SK-N-SH (cell line): ENCODE results near the gene MYO19. TPM values are rescaled to one million over a fixed set of nuclear protein-coding genes. Genes with fewer than 3 reads are reported as not detected.

Source experiments
- CTCF ChIA-PET: fragments of 300-600, 350-600 bp; formaldehyde crosslinking; extraction: SDS; loops from one replicate; lab custom pipeline; 2021; lab: Yijun Ruan, JAX
- POLR2A ChIA-PET: fragments of 350-600 bp; sonication (Branson Sonifier 250); formaldehyde crosslinking; extraction: SDS; loops from one replicate; lab custom pipeline; 2020; ENCODE audit warnings: antibody characterized with exemption, inconsistent platforms; lab: Yijun Ruan, JAX
- DNase-seq: peaks from one replicate; pipeline ENCODE4 v3.0.0; 2012
- H2AFZ ChIP-seq: fragments of 200-600 bp; sonication (generic); 2 replicates; pipeline ENCODE4 v1.8.1; 2016; ENCODE audit warnings: antibody characterized with exemption, mild to moderate bottlenecking, low read depth
- H3F3A ChIP-seq: fragments of 200-600 bp; sonication (generic); replicated peaks from 2 replicates; pipeline ENCODE3; 2016; ENCODE audit warnings: antibody characterized with exemption, mild to moderate bottlenecking; ENCODE audit not compliant: insufficient read depth
- H3K27ac ChIP-seq, 2 experiments: fragments of 200-500 bp in 1 of 2; fragments of 200-600 bp in 1 of 2; sonication (Bioruptor generic) in 1 of 2; sonication (generic), shearing (Covaris generic) in 1 of 2; 2 replicates each; pipeline versions ENCODE4 v1.5.1 to v1.6.1; 2014 to 2016; ENCODE audit warnings: low read depth in 2 of 2, inconsistent platforms in 1 of 2, low read length in 1 of 2, mild to moderate bottlenecking in 1 of 2, mixed read lengths in 1 of 2
- H3K27me3 ChIP-seq: fragments of 200-600 bp; sonication (generic), shearing (Covaris generic); 2 replicates; pipeline ENCODE4 v1.6.1; 2016; ENCODE audit warnings: mixed run types; ENCODE audit not compliant: insufficient read depth
- H3K36me3 ChIP-seq, 2 experiments: fragments of 200-500 bp in 1 of 2; fragments of 200-600 bp in 1 of 2; sonication (Bioruptor generic) in 1 of 2; sonication (generic) in 1 of 2; replicated peaks in 1 of 2; 2 replicates each; pipeline versions ENCODE3 to v1.5.1; 2014 to 2016; ENCODE audit warnings: low read length in 1 of 2, mild to moderate bottlenecking in 1 of 2; ENCODE audit not compliant: insufficient read depth in 2 of 2, control insufficient read depth in 1 of 2
- H3K4me1 ChIP-seq, 2 experiments: fragments of 200-500 bp in 1 of 2; fragments of 200-600 bp in 1 of 2; sonication (Bioruptor generic) in 1 of 2; sonication (generic), shearing (Covaris generic) in 1 of 2; 2 replicates each; pipeline versions ENCODE4 v1.5.1 to v1.6.1; 2014 to 2016; ENCODE audit warnings: low read depth in 1 of 2, low read length in 1 of 2, mixed run types in 1 of 2; ENCODE audit not compliant: insufficient read depth in 2 of 2, control insufficient read depth in 1 of 2
- H3K4me2 ChIP-seq: fragments of 200-600 bp; sonication (generic), shearing (Covaris generic); 2 replicates; pipeline ENCODE4 v1.6.1; 2017; ENCODE audit warnings: mixed run types
- H3K4me3 ChIP-seq, 2 experiments: fragments of 200-500 bp in 1 of 2; fragments of 200-600 bp in 1 of 2; sonication (Bioruptor generic) in 1 of 2; sonication (generic), shearing (Covaris generic) in 1 of 2; 2 replicates each; pipeline versions ENCODE4 v1.5.1 to v1.8.1; 2014 to 2016; ENCODE audit warnings: low read depth in 2 of 2, inconsistent platforms in 1 of 2, low read length in 1 of 2, mild to moderate bottlenecking in 1 of 2, mixed read lengths in 1 of 2, moderate library complexity in 1 of 2
- H3K79me2 ChIP-seq: fragments of 200-600 bp; sonication (generic); 2 replicates; pipeline ENCODE4 v1.8.1; 2017; ENCODE audit warnings: mild to moderate bottlenecking; ENCODE audit not compliant: insufficient read depth
- H3K9ac ChIP-seq: fragments of 200-600 bp; sonication (generic); 2 replicates; pipeline ENCODE4 v1.6.1; 2017; ENCODE audit warnings: mixed run types
- H3K9me2 ChIP-seq: fragments of 200-600 bp; sonication (generic); 2 replicates; pipeline ENCODE4 v1.6.1; 2017; ENCODE audit warnings: mixed run types
- H3K9me3 ChIP-seq: fragments of 200-600 bp; sonication (generic); 2 replicates; pipeline ENCODE4 v1.6.1; 2017; ENCODE audit warnings: mixed run types, mild to moderate bottlenecking, moderate library complexity
- H4K20me1 ChIP-seq: fragments of 200-600 bp; sonication (generic); 2 replicates; pipeline ENCODE4 v1.6.1; 2017; ENCODE audit warnings: mild to moderate bottlenecking, mixed run types; ENCODE audit not compliant: insufficient read depth
- CHD2 ChIP-seq: fragments of 150-350 bp; IDR thresholded peaks from 2 replicates; pipeline ENCODE4 v1.6.1; 2018; ENCODE audit warnings: low read length; ENCODE audit not compliant: partially characterized antibody
- EZH2phosphoT487 ChIP-seq: fragments of 200-600 bp; sonication (generic); IDR thresholded peaks from 2 replicates; pipeline ENCODE4 v1.6.1; 2017; ENCODE audit warnings: low read depth, mixed run types, mild to moderate bottlenecking, antibody characterized with exemption, moderate library complexity, borderline replicate concordance
- FOXM1 ChIP-seq: IDR thresholded peaks from 2 replicates; pipeline ENCODE4 v1.4.0; 2012; ENCODE audit warnings: low read depth, mild to moderate bottlenecking
- GATA2 ChIP-seq: sonication (generic); formaldehyde crosslinking; IDR thresholded peaks from 2 replicates; pipeline ENCODE4 v1.5.0; 2020; ENCODE audit warnings: mild to moderate bottlenecking, missing genetic modification reagents
- JUND ChIP-seq: IDR thresholded peaks from 2 replicates; pipeline ENCODE4 v1.4.0; 2012
- NFIC ChIP-seq: IDR thresholded peaks from 2 replicates; pipeline ENCODE4 v1.4.0; 2012; ENCODE audit warnings: borderline replicate concordance
- POLR2AphosphoS5 ChIP-seq: IDR thresholded peaks from 2 replicates; pipeline ENCODE4 v1.6.1; 2012; ENCODE audit warnings: low read depth, low read length
- RAD21 ChIP-seq: IDR thresholded peaks from 2 replicates; pipeline ENCODE4 v1.6.1; 2012; ENCODE audit warnings: mild to moderate bottlenecking, low read length
- RCOR1 ChIP-seq: fragments of 150-350 bp; IDR thresholded peaks from 2 replicates; pipeline ENCODE4 v1.6.1; 2017; ENCODE audit warnings: antibody characterized with exemption, low read length
- RFX5 ChIP-seq: IDR thresholded peaks from 2 replicates; pipeline ENCODE4 v1.6.1; 2012; ENCODE audit warnings: mild to moderate bottlenecking, improper control_type of control experiment, low read length
- SIN3A ChIP-seq: IDR thresholded peaks from 2 replicates; pipeline ENCODE4 v1.6.1; 2012; ENCODE audit warnings: low read depth, mild to moderate bottlenecking, low read length, moderate library complexity, borderline replicate concordance
- SMC3 ChIP-seq: IDR thresholded peaks from 2 replicates; pipeline ENCODE4 v1.6.1; 2012; ENCODE audit warnings: low read depth, low read length, improper control_type of control experiment
- TAF1 ChIP-seq: IDR thresholded peaks from 2 replicates; pipeline ENCODE4 v1.6.1; 2012; ENCODE audit warnings: low read depth, mild to moderate bottlenecking, low read length, moderate library complexity, borderline replicate concordance
- TEAD4 ChIP-seq: IDR thresholded peaks from 2 replicates; pipeline ENCODE4 v1.4.0; 2012; ENCODE audit warnings: mild to moderate bottlenecking, borderline replicate concordance; ENCODE audit not compliant: insufficient read depth
- YY1 ChIP-seq: IDR thresholded peaks from 2 replicates; pipeline ENCODE4 v1.4.0; 2012; ENCODE audit warnings: low read depth, mild to moderate bottlenecking
- WGBS: methylation state at CpG from one replicate; pipeline ENCODE4 v1.1.6; 2017; ENCODE audit warnings: low lambda C conversion rate; 5-methylcytosine and 5-hydroxymethylcytosine counted together
- polyA plus RNA-seq, 3 experiments: library from polyadenylated mRNA; depleted of rRNA; stranded (reverse); fragments of >200 nt; gene quantifications; 2 replicates each; pipeline ENCODE4 v1.2.3, GENCODE V29; 2012
- TF ChIP-seq, protein P1 (sequence below): fragments of 200-600 bp; sonication (generic); IDR thresholded peaks from 2 replicates; pipeline ENCODE4 v1.6.1; 2017; ENCODE audit warnings: antibody characterized with exemption, mild to moderate bottlenecking, moderate library complexity
- TF ChIP-seq, protein P2 (sequence below): fragments of 150-350 bp; IDR thresholded peaks from 2 replicates; pipeline ENCODE4 v1.6.1; 2016; ENCODE audit warnings: mild to moderate bottlenecking, low read depth, low read length
- TF ChIP-seq, protein P3 (sequence below): IDR thresholded peaks from 2 replicates; pipeline ENCODE4 v1.4.0; 2012; ENCODE audit warnings: low read depth, borderline replicate concordance
- TF ChIP-seq, protein P4 (sequence below): IDR thresholded peaks from 2 replicates; pipeline ENCODE4 v1.4.0; 2012; ENCODE audit warnings: low read depth
- TF ChIP-seq, protein P5 (sequence below): IDR thresholded peaks from 2 replicates; pipeline ENCODE4; 2012

Gene MYO19, protein sequence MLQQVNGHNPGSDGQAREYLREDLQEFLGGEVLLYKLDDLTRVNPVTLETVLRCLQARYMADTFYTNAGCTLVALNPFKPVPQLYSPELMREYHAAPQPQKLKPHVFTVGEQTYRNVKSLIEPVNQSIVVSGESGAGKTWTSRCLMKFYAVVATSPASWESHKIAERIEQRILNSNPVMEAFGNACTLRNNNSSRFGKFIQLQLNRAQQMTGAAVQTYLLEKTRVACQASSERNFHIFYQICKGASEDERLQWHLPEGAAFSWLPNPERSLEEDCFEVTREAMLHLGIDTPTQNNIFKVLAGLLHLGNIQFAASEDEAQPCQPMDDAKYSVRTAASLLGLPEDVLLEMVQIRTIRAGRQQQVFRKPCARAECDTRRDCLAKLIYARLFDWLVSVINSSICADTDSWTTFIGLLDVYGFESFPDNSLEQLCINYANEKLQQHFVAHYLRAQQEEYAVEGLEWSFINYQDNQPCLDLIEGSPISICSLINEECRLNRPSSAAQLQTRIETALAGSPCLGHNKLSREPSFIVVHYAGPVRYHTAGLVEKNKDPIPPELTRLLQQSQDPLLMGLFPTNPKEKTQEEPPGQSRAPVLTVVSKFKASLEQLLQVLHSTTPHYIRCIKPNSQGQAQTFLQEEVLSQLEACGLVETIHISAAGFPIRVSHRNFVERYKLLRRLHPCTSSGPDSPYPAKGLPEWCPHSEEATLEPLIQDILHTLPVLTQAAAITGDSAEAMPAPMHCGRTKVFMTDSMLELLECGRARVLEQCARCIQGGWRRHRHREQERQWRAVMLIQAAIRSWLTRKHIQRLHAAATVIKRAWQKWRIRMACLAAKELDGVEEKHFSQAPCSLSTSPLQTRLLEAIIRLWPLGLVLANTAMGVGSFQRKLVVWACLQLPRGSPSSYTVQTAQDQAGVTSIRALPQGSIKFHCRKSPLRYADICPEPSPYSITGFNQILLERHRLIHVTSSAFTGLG
- polyA plus RNA-seq (2012; rRNA removed) = 61.6 and 72.4 TPM in 2 replicates
- polyA plus RNA-seq (2012; cell fraction: cytosol; rRNA removed) = 20.3 and 28.5 TPM in 2 replicates
- polyA plus RNA-seq (2012; cell fraction: nucleus; rRNA removed) = 344 and 424 TPM in 2 replicates

DNA sequence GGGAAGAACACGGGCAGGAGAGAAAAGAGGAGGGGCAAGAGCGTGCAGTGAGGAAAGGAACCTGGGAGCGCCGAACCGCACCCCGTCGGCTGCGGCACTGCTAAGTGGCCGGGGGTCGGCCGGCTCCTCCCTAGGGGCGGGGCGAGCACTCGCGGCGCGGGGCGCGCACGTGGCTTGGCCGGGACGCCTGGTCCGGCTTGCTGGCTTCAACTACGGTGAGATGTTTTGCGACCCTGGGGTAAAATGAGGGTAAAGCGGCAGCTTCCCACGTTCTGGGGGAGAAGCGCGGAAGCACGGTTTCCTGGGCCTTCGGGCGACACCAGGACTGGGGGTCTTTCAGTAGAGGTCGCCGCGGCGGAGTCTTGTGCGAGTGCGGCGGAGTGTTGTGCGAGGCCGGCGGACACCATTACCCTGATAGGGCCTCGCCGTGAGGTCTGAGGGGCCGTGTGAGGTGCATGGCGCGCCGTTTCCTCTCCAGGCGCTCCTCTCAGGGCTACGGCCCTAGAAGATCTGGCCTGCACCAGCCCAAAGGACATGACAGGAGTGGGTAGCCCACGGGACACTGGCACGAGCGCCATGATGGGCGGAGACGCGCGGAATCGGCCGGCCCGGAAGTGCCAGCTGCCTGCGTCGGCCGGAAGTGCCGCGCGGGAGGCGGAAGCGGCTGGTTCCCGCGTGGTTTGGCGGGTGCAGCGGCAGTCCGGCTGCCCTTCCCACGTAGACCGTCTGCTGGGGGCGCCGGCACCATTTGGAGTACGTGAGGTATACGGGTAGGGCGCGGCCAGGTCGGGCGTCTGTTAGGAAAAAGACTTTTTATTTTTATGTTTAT is at the start of gene MYO19, which contains the start of gene PIGW:
TSS of gene MYO19 (minus strand) at position 29 of the 829 bp plus-strand sequence. CDS start 2,330 bp downstream, outside the sequence.
TSS of gene PIGW (plus strand) at position 148 of the 829 bp plus-strand sequence. CDS start 2,115 bp downstream, outside the sequence.
- Histone ChIP-seq H3K27me3 (no peaks in the 10 kb centered on the region), H3F3A (peaks cover 27% of the 10 kb centered on the region), H4K20me1 (no peaks in the 10 kb centered on the region), H3K27ac (peak within 1 kb of the TSS; percentile 95 to 96), H3K4me1 (peaks cover 0 to 8% of the 10 kb centered on the region in 2 experiments; a peak in 2 of 4 replicates), H3K4me2 (peak within 1 kb of the TSS; percentile 100), H3K9ac (peak within 1 kb of the TSS; percentile 96), H3K9me2 (no peaks in the 10 kb centered on the region), H3K9me3 (no peaks in the 10 kb centered on the region), H3K36me3 (peaks cover 40 to 41% of the 10 kb centered on the region in 2 experiments), H2AFZ (peak within 1 kb of the TSS; percentile 97), H3K4me3 (peak within 1 kb of the TSS; percentile 87 to 88), H3K79me2 (peaks cover 32% of the 10 kb centered on the region)
- POLR2A ChIA-PET = interaction anchor here (0.6 to 3.2 kb wide), 7 partner anchors 10 to 185 kb away, joined by 3 to 37 read pairs (median 3); partner anchors contain the start of gene GGNBP2
- DNase-seq = peak; percentile 96
- CTCF ChIA-PET = interaction anchor here (0.7 to 2.8 kb wide), 17 partner anchors 8 to 513 kb away, joined by 3 to 16 read pairs (median 4); partner anchors contain the start of genes GGNBP2 and MRM1
- WGBS = 0% methylated on average over 27 of the region's 83 CpGs
- no peak for TF ChIP-seq NFIC
- TF ChIP-seq RAD21 = no peak
- TF ChIP-seq, protein P1, sequence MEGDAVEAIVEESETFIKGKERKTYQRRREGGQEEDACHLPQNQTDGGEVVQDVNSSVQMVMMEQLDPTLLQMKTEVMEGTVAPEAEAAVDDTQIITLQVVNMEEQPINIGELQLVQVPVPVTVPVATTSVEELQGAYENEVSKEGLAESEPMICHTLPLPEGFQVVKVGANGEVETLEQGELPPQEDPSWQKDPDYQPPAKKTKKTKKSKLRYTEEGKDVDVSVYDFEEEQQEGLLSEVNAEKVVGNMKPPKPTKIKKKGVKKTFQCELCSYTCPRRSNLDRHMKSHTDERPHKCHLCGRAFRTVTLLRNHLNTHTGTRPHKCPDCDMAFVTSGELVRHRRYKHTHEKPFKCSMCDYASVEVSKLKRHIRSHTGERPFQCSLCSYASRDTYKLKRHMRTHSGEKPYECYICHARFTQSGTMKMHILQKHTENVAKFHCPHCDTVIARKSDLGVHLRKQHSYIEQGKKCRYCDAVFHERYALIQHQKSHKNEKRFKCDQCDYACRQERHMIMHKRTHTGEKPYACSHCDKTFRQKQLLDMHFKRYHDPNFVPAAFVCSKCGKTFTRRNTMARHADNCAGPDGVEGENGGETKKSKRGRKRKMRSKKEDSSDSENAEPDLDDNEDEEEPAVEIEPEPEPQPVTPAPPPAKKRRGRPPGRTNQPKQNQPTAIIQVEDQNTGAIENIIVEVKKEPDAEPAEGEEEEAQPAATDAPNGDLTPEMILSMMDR = 0 out of 2 replicates have a peak, but pooled peaks have one; percentile 20
- TF ChIP-seq, protein P2, sequence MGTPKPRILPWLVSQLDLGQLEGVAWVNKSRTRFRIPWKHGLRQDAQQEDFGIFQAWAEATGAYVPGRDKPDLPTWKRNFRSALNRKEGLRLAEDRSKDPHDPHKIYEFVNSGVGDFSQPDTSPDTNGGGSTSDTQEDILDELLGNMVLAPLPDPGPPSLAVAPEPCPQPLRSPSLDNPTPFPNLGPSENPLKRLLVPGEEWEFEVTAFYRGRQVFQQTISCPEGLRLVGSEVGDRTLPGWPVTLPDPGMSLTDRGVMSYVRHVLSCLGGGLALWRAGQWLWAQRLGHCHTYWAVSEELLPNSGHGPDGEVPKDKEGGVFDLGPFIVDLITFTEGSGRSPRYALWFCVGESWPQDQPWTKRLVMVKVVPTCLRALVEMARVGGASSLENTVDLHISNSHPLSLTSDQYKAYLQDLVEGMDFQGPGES = 0 out of 2 replicates have a peak, but pooled peaks have one; percentile 1
- TF ChIP-seq TEAD4 = 0 out of 2 replicates have a peak, but pooled peaks have one; percentile 22
- peak; percentile 81 for TF ChIP-seq SIN3A
- no peak for TF ChIP-seq SMC3
- no peak for TF ChIP-seq RFX5
- TF ChIP-seq GATA2 (CRISPR knock-in tag) = no peak
- TF ChIP-seq, protein P3, sequence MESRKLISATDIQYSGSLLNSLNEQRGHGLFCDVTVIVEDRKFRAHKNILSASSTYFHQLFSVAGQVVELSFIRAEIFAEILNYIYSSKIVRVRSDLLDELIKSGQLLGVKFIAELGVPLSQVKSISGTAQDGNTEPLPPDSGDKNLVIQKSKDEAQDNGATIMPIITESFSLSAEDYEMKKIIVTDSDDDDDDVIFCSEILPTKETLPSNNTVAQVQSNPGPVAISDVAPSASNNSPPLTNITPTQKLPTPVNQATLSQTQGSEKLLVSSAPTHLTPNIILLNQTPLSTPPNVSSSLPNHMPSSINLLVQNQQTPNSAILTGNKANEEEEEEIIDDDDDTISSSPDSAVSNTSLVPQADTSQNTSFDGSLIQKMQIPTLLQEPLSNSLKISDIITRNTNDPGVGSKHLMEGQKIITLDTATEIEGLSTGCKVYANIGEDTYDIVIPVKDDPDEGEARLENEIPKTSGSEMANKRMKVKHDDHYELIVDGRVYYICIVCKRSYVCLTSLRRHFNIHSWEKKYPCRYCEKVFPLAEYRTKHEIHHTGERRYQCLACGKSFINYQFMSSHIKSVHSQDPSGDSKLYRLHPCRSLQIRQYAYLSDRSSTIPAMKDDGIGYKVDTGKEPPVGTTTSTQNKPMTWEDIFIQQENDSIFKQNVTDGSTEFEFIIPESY = peak; percentile 98
- TF ChIP-seq, protein P4, sequence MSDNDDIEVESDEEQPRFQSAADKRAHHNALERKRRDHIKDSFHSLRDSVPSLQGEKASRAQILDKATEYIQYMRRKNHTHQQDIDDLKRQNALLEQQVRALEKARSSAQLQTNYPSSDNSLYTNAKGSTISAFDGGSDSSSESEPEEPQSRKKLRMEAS = peak; percentile 97
- TF ChIP-seq, protein P5, sequence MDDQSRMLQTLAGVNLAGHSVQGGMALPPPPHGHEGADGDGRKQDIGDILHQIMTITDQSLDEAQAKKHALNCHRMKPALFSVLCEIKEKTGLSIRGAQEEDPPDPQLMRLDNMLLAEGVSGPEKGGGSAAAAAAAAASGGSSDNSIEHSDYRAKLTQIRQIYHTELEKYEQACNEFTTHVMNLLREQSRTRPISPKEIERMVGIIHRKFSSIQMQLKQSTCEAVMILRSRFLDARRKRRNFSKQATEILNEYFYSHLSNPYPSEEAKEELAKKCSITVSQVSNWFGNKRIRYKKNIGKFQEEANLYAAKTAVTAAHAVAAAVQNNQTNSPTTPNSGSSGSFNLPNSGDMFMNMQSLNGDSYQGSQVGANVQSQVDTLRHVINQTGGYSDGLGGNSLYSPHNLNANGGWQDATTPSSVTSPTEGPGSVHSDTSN = no peak
- TF ChIP-seq POLR2AphosphoS5 = peak; percentile 84
- TF ChIP-seq TAF1 = peak; percentile 87; the same call in 1 of the 2 replicates
- TF ChIP-seq EZH2phosphoT487 = no peak
- no peak for TF ChIP-seq FOXM1
- peak; percentile 92 for TF ChIP-seq YY1
- TF ChIP-seq JUND = no peak
- TF ChIP-seq CHD2 = peak; percentile 99
- no peak; the same call in 1 of the 2 replicates for TF ChIP-seq RCOR1
